H1 (cell line): ENCODE data around the gene PTPN2. TPM values are rescaled to one million over a fixed set of nuclear protein-coding genes. Genes with fewer than 3 reads are reported as not detected.

ENCODE experiments used
- CTCF ChIA-PET: fragments of 300-600 bp; sonication (Branson Sonifier 250); formaldehyde crosslinking; loops from one replicate; lab custom pipeline; 2021; ENCODE audit not compliant: partially characterized antibody; lab: Charles Lee
- POLR2A ChIA-PET: fragments of 300-600 bp; sonication (Branson Sonifier 250); formaldehyde crosslinking; loops from one replicate; lab custom pipeline; 2021; ENCODE audit warnings: inconsistent platforms; ENCODE audit not compliant: partially characterized antibody; lab: Charles Lee
- DNase-seq, 2 experiments: peaks; one replicate each; pipeline versions ENCODE4 v3.0.0 to v3.0.0-alpha.2; 2010 to 2022; ENCODE audit warnings: low spot score in 2 of 2, low read depth in 1 of 2, mixed read lengths in 1 of 2
- FAIRE-seq: peaks from 2 replicates; lab custom pipeline; 2011; peaks lifted over from hg19 to GRCh38; lab: Jason Lieb, UNC
- H2AFZ ChIP-seq: 2 replicates; pipeline ENCODE4 v1.8.1; 2012; ENCODE audit warnings: low read length, inconsistent platforms
- H2AK5ac ChIP-seq: 2 replicates; pipeline ENCODE4 v1.6.1; 2013; ENCODE audit warnings: low read depth, low read length
- H2BK120ac ChIP-seq: replicated peaks from 2 replicates; pipeline ENCODE3; 2013; ENCODE audit warnings: low read depth, low read length, inconsistent platforms
- H2BK12ac ChIP-seq: 2 replicates; pipeline ENCODE4 v1.6.1; 2013; ENCODE audit warnings: low read depth, low read length
- H2BK15ac ChIP-seq: 2 replicates; pipeline ENCODE4 v1.6.1; 2013; ENCODE audit warnings: low read length
- H2BK20ac ChIP-seq: 2 replicates; pipeline ENCODE4 v1.6.1; 2013; ENCODE audit warnings: low read length
- H2BK5ac ChIP-seq: 2 replicates; pipeline ENCODE4 v1.6.1; 2013; ENCODE audit warnings: low read depth, low read length
- H3K14ac ChIP-seq: 2 replicates; pipeline ENCODE4 v1.6.1; 2013; ENCODE audit warnings: inconsistent platforms; ENCODE audit not compliant: insufficient read length
- H3K18ac ChIP-seq: 2 replicates; pipeline ENCODE4 v1.6.1; 2013; ENCODE audit warnings: low read length; ENCODE audit errors: extremely low read depth
- H3K23ac ChIP-seq: 2 replicates; pipeline ENCODE4 v1.6.1; 2013; ENCODE audit warnings: inconsistent platforms; ENCODE audit not compliant: insufficient read length
- H3K23me2 ChIP-seq: 2 replicates; pipeline ENCODE4 v1.6.1; 2013; ENCODE audit warnings: low read depth, low read length
- H3K27ac ChIP-seq: 2 replicates; pipeline ENCODE4 v1.6.1; 2011; ENCODE audit warnings: low read depth, low read length, inconsistent platforms
- H3K27me3 ChIP-seq, 4 experiments: replicated peaks in 1 of 4; 1 replicate in 1 of 4; 2 replicates in 3 of 4; pipeline versions ENCODE4 v1.6.1 to v1.8.1; 2011 to 2013; ENCODE audit warnings: low read length in 3 of 4, mild to moderate bottlenecking in 3 of 4, inconsistent platforms in 2 of 4, mixed read lengths in 2 of 4, moderate library complexity in 1 of 4; ENCODE audit not compliant: control insufficient read depth in 3 of 4, insufficient read depth in 3 of 4; ENCODE audit errors: extremely low read depth in 1 of 4
- H3K36me3 ChIP-seq, 4 experiments: 2 replicates each; pipeline versions ENCODE4 v1.6.1 to v1.8.1; 2011 to 2013; ENCODE audit warnings: mild to moderate bottlenecking in 4 of 4, low read length in 3 of 4, moderate library complexity in 2 of 4, control low read depth in 1 of 4, inconsistent platforms in 1 of 4; ENCODE audit not compliant: insufficient read depth in 4 of 4, control insufficient read depth in 2 of 4
- H3K4ac ChIP-seq: replicated peaks from 2 replicates; pipeline ENCODE3; 2013; ENCODE audit warnings: low read length, low read depth, mixed read lengths, inconsistent platforms; ENCODE audit not compliant: insufficient read length
- H3K4me1 ChIP-seq, 4 experiments: replicated peaks in 1 of 4; 1 replicate in 1 of 4; 2 replicates in 3 of 4; pipeline versions ENCODE4 v1.6.1 to v1.8.1; 2011 to 2013; ENCODE audit warnings: low read length in 3 of 4, inconsistent platforms in 2 of 4, mixed read lengths in 1 of 4; ENCODE audit not compliant: insufficient read depth in 4 of 4, control insufficient read depth in 3 of 4
- H3K4me2 ChIP-seq, 2 experiments: 2 replicates each; pipeline versions ENCODE4 v1.6.1 to v1.8.1; 2011 to 2013; ENCODE audit warnings: low read depth in 2 of 2, low read length in 2 of 2, control low read depth in 1 of 2, inconsistent platforms in 1 of 2, mild to moderate bottlenecking in 1 of 2; ENCODE audit not compliant: insufficient read depth in 1 of 2
- H3K4me3 ChIP-seq, 4 experiments: fragments of 200-600, 300-600 bp in 1 of 4; sonication (generic), shearing (Covaris generic), sonication (Bioruptor Twin) in 1 of 4; 2 replicates each; pipeline versions ENCODE4 v1.5.1 to v1.8.1; 2011 to 2016; ENCODE audit warnings: low read length in 4 of 4, low read depth in 3 of 4, control low read depth in 2 of 4, inconsistent platforms in 2 of 4, mild to moderate bottlenecking in 2 of 4, mixed read lengths in 1 of 4, moderate library complexity in 1 of 4; ENCODE audit not compliant: insufficient read depth in 2 of 4; ENCODE audit errors: extremely low read depth in 1 of 4
- H3K56ac ChIP-seq: replicated peaks from 2 replicates; pipeline ENCODE3; 2013; ENCODE audit warnings: low read depth, mild to moderate bottlenecking, mixed read lengths, low read length, inconsistent platforms; ENCODE audit not compliant: insufficient read length
- H3K79me1 ChIP-seq: 2 replicates; pipeline ENCODE4 v1.6.1; 2013; ENCODE audit warnings: low read depth, low read length, control low read depth
- H3K79me2 ChIP-seq, 2 experiments: 2 replicates each; pipeline versions ENCODE4 v1.6.1 to v1.8.1; 2012 to 2013; ENCODE audit warnings: low read length in 2 of 2, mild to moderate bottlenecking in 2 of 2, inconsistent platforms in 1 of 2; ENCODE audit not compliant: insufficient read depth in 2 of 2, control insufficient read depth in 1 of 2
- H3K9ac ChIP-seq, 4 experiments: replicated peaks in 1 of 4; 1 replicate in 1 of 4; 2 replicates in 3 of 4; pipeline versions ENCODE4 v1.6.1 to v1.8.1; 2011 to 2013; ENCODE audit warnings: low read depth in 3 of 4, low read length in 3 of 4, control low read depth in 2 of 4, mild to moderate bottlenecking in 2 of 4, moderate library complexity in 2 of 4, inconsistent platforms in 1 of 4; ENCODE audit errors: extremely low read depth in 1 of 4
- H3K9me3 ChIP-seq, 2 experiments: 2 replicates each; pipeline versions ENCODE4 v1.6.1 to v1.8.1; 2012 to 2013; ENCODE audit warnings: mild to moderate bottlenecking in 2 of 2, moderate library complexity in 2 of 2, control low read depth in 1 of 2, inconsistent platforms in 1 of 2, low read depth in 1 of 2, low read length in 1 of 2, mixed read lengths in 1 of 2; ENCODE audit not compliant: insufficient read depth in 2 of 2
- H4K20me1 ChIP-seq, 2 experiments: replicated peaks in 1 of 2; 2 replicates each; pipeline versions ENCODE3 to v1.8.1; 2011 to 2013; ENCODE audit warnings: inconsistent platforms in 2 of 2, low read length in 2 of 2, mild to moderate bottlenecking in 1 of 2; ENCODE audit not compliant: insufficient read depth in 2 of 2, control insufficient read depth in 1 of 2
- H4K5ac ChIP-seq: 2 replicates; pipeline ENCODE4 v1.6.1; 2013; ENCODE audit warnings: low read length, low read depth, mixed read lengths, inconsistent platforms; ENCODE audit not compliant: insufficient read length
- H4K8ac ChIP-seq: 2 replicates; pipeline ENCODE4 v1.8.0; 2013; ENCODE audit warnings: mild to moderate bottlenecking, moderate library complexity, low read length, inconsistent platforms; ENCODE audit not compliant: insufficient read depth; ENCODE audit errors: extremely low read depth
- H4K91ac ChIP-seq: replicated peaks from 2 replicates; pipeline ENCODE3; 2013; ENCODE audit warnings: low read length, mixed read lengths, inconsistent platforms; ENCODE audit not compliant: insufficient read length
- BACH1 ChIP-seq: IDR thresholded peaks from 2 replicates; pipeline ENCODE4 v1.6.1; 2012; ENCODE audit warnings: low read length, improper control_type of control experiment
- CHD2 ChIP-seq: IDR thresholded peaks from 2 replicates; pipeline ENCODE4 v1.6.1; 2012; ENCODE audit warnings: low read length, improper control_type of control experiment
- CREB1 ChIP-seq: IDR thresholded peaks from 2 replicates; pipeline ENCODE4 v1.6.1; 2012; ENCODE audit warnings: inconsistent platforms
- GABPA ChIP-seq: IDR thresholded peaks from 2 replicates; pipeline ENCODE4 v1.6.1; 2011; ENCODE audit warnings: mild to moderate bottlenecking, low read length, moderate library complexity, borderline replicate concordance; ENCODE audit not compliant: insufficient read depth
- HDAC6 ChIP-seq: IDR thresholded peaks from one replicate; pipeline ENCODE4 v1.7.1; 2012; ENCODE audit warnings: low read depth, mild to moderate bottlenecking, inconsistent platforms, low read length, moderate library complexity
- RBBP5 ChIP-seq: IDR thresholded peaks from 2 replicates; pipeline ENCODE4 v1.7.1; 2012; ENCODE audit warnings: low read depth, mild to moderate bottlenecking, inconsistent platforms, low read length, moderate library complexity, borderline replicate concordance
- RFX5 ChIP-seq: IDR thresholded peaks from 2 replicates; pipeline ENCODE4 v1.6.1; 2011; ENCODE audit warnings: low read depth, low read length, improper control_type of control experiment, borderline replicate concordance
- TAF1 ChIP-seq: IDR thresholded peaks from 2 replicates; pipeline ENCODE4 v1.6.1; 2011; ENCODE audit warnings: mild to moderate bottlenecking, low read depth, low read length
- WGBS, 2 experiments: shearing (Covaris generic) in 1 of 2; methylation state at CpG; one replicate each; pipeline versions ENCODE4 v1.1.6 to v1.1.7; 2013 to 2015; ENCODE audit warnings: low lambda C conversion rate in 2 of 2, mixed read lengths in 2 of 2, inconsistent platforms in 1 of 2, low coverage in 1 of 2, missing lambda C conversion rate in 1 of 2; ENCODE audit not compliant: insufficient replicate concordance in 2 of 2, insufficient coverage in 1 of 2, insufficient read length in 1 of 2; ENCODE audit errors: extremely low coverage in 1 of 2, missing lambda C conversion rate in 1 of 2; 5-methylcytosine and 5-hydroxymethylcytosine counted together
- polyA plus RNA-seq, 7 experiments: library from polyadenylated mRNA; depleted of rRNA in 3 of 7; stranded (reverse) in 5 of 7; unstranded in 2 of 7; fragments of >200 nt in 5 of 7; fragments of 200-250 nt in 2 of 7; gene quantifications; 1 replicate in 5 of 7; 2 replicates in 1 of 7; 4 replicates in 1 of 7; pipeline versions ENCODE4 v1.2.1 to v1.2.3, GENCODE V29; 2011 to 2013; ENCODE audit warnings: missing spikeins in 2 of 7, mixed read lengths in 2 of 7
- total RNA-seq: library from RNA; stranded (reverse); fragmentation: NEBNext Ultra II Directional; extraction: Animal tissue kit (Norgen Biotek cat#: 25700); gene quantifications from 2 replicates; pipeline ENCODE4 v1.2.1, GENCODE V29; 2021
- TF ChIP-seq, protein P1 (sequence below): IDR thresholded peaks from 2 replicates; pipeline ENCODE4 v1.6.1; 2011; ENCODE audit warnings: low read depth, mild to moderate bottlenecking, low read length; ENCODE audit not compliant: insufficient read depth
- TF ChIP-seq, protein P2 (sequence below), 3 experiments: IDR thresholded peaks; 1 replicate in 2 of 3; 2 replicates in 1 of 3; pipeline versions ENCODE4 v1.5.1 to v1.6.1; 2011; ENCODE audit warnings: low read length in 3 of 3, mild to moderate bottlenecking in 3 of 3, inconsistent platforms in 2 of 3, low read depth in 1 of 3, moderate library complexity in 1 of 3; ENCODE audit not compliant: insufficient read depth in 1 of 3; ENCODE audit errors: control extremely low read depth in 1 of 3

PTPN2 gene
- total and polyA plus RNA-seq, 2 of the 8 experiments (the other 6 are each of a cell fraction or from before 2014, with no cell fraction given): 16.4 to 54.0 TPM

DNA sequence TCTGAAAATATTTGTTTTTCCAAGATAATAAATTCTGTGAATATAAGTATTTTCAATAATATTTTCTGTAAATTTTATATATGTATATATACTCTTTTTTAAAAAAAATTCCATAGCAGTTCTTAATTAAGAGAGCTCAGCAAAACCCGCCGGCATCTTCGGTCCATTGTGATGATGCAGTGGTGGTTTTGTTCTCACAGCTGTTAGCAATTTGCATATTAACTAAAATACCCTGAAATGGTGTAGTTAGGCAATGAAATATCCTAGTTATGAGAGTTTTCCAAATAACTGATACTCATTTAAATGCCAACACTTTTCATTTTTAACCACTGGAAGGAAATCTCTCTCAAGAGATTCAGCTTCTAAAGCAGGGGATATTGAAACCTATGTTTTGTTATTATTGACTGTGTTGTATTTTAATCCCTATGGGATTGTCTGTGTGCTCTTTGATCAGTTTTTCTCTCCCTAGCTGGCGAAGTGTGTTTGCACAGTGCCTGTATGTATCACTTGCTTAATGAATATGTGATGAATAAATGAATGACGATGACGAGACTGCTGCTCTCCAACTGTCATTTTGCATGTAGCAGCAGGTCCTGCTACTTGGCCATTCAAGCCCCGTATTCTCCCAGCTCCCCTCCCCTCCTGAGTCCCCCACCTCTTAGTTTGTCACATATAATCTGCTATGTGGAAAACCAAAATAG is 138.8 kb downstream of the PTPN2 start:
- 86% methylated on average over 7 of the region's 7 CpGs; no CpG with 5 or more reads in 1 of the 2 experiments for WGBS, 2 experiments
- no peak for TF ChIP-seq GABPA
- no peak for TF ChIP-seq RBBP5
- no peak for TF ChIP-seq CREB1
- TF ChIP-seq BACH1: no peak
- TF ChIP-seq TAF1: no peak
- no peak for TF ChIP-seq HDAC6
- no peak for TF ChIP-seq RFX5
- TF ChIP-seq, protein P1, sequence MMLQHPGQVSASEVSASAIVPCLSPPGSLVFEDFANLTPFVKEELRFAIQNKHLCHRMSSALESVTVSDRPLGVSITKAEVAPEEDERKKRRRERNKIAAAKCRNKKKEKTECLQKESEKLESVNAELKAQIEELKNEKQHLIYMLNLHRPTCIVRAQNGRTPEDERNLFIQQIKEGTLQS: no peak
- TF ChIP-seq CHD2: no peak
- TF ChIP-seq, protein P2, sequence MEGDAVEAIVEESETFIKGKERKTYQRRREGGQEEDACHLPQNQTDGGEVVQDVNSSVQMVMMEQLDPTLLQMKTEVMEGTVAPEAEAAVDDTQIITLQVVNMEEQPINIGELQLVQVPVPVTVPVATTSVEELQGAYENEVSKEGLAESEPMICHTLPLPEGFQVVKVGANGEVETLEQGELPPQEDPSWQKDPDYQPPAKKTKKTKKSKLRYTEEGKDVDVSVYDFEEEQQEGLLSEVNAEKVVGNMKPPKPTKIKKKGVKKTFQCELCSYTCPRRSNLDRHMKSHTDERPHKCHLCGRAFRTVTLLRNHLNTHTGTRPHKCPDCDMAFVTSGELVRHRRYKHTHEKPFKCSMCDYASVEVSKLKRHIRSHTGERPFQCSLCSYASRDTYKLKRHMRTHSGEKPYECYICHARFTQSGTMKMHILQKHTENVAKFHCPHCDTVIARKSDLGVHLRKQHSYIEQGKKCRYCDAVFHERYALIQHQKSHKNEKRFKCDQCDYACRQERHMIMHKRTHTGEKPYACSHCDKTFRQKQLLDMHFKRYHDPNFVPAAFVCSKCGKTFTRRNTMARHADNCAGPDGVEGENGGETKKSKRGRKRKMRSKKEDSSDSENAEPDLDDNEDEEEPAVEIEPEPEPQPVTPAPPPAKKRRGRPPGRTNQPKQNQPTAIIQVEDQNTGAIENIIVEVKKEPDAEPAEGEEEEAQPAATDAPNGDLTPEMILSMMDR (IDR thresholded peaks at IDR 0.05; ENCODE audit: control extremely low read depth in 1 of 3, insufficient read depth in 1 of 3, low read depth in 1 of 3, low read length in 3 of 3): no peak

More for the DNA sequence above, 138.8 kb downstream of the PTPN2 start:
- H2AFZ ChIP-seq: no peak overlapping the region
- no peak overlapping the region for H3K14ac ChIP-seq
- H4K5ac ChIP-seq: no peak overlapping the region
- H3K9me3 ChIP-seq: no peaks in the 10 kb centered on the region
- H3K4me1 ChIP-seq: no peaks in the 10 kb centered on the region; a peak in 1 of 7 replicates
- H3K4me2 ChIP-seq: no peak overlapping the region
- H4K91ac ChIP-seq: no peak overlapping the region
- H4K8ac ChIP-seq: no peak overlapping the region
- H3K36me3 ChIP-seq: no peaks in the 10 kb centered on the region
- H3K23ac ChIP-seq: no peak overlapping the region
- H3K4ac ChIP-seq: no peak overlapping the region
- DNase-seq: no peak
- no peak for FAIRE-seq
- no peaks in the 10 kb centered on the region for H3K23me2 ChIP-seq
- no peaks in the 10 kb centered on the region for H3K27me3 ChIP-seq
- no peak overlapping the region for H3K18ac ChIP-seq
- H2BK5ac ChIP-seq: no peak overlapping the region
- no peaks in the 10 kb centered on the region for H3K79me1 ChIP-seq
- no peaks in the 10 kb centered on the region for H4K20me1 ChIP-seq
- CTCF ChIA-PET: interaction anchor here (0.7 to 2.7 kb wide), 9 partner anchors 9 to 189 kb away, joined by 3 to 14 read pairs (median 4); no protein-coding TSS in a partner anchor
- H2BK20ac ChIP-seq: no peak overlapping the region
- POLR2A ChIA-PET: interaction anchor here (1.1 to 1.3 kb wide), 2 partner anchors 41 to 203 kb away, joined by 3 to 4 read pairs; no protein-coding TSS in a partner anchor
- no peak overlapping the region for H2BK120ac ChIP-seq
- H3K4me3 ChIP-seq: no peak overlapping the region
- no peaks in the 10 kb centered on the region for H3K79me2 ChIP-seq
- H2BK15ac ChIP-seq: no peak overlapping the region
- H2AK5ac ChIP-seq: no peak overlapping the region
- H3K27ac ChIP-seq: no peak overlapping the region
- H2BK12ac ChIP-seq: no peak overlapping the region
- H3K56ac ChIP-seq: no peak overlapping the region
- H3K9ac ChIP-seq: no peak overlapping the region
